ENCODE results near the gene EPX. TPM values are rescaled to one million over a fixed set of nuclear protein-coding genes. Genes with fewer than 3 reads are reported as not detected.

The EPX gene
- total RNA-seq, 4 donors from 2014 or later = not detected

DNA sequence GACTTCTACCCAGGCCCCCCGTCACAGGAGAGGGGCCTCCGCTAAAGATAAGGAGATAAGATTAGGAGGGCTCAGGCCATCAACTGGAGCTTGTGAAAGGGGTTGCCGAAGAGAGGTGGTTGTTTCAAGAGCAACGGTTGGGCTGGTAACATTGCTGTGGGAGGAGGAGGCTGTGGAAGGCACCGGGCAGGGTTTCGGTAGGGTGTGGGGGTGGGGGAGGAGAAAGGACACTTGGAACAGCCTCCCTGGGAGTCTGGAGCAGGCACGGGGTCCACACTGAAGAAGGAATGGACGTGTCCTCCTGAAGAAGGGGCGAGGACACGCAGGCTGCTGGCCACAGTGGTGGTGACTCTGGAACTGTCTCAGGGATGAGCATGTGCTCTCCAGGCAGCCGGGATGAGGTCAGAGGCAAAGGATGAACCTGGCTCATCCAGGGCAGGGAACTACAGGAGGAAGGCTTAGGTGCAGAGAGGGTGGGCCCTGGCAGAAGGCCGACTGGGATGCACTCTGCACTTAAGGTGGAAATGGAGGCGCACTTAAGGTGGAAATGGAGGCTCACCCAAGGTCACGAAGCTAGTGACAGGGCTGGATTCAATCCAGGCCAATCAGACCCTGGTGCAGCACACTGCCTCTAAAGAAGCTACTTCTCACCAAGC is 1.2 kb upstream of the EPX start:
- H3K9me3 ChIP-seq = no peaks in the 10 kb centered on the region

DNA sequence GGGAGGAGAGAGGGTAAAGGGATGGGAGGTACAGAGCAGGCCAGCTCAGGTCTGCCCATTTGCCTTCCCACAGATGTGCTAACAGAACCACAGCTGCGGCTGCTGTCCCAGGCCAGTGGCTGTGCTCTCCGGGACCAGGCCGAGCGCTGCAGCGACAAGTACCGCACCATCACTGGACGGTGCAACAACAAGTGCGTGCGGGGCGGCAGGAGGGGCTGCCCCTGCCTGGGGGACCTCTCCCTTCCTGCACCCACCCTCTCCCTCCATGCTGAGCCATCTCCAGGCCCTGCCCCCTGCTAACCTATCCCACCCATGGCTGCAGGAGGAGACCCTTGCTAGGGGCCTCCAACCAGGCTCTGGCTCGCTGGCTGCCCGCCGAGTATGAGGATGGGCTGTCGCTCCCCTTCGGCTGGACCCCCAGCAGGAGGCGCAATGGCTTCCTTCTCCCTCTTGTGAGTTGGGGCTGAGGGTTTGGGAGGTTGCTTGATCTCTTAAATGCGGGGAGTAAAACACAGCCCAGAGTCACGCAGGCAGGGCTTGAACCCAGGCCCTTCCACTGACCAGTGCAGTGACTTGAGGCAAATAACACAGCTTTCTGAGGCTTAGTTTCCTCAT is 1.2 kb downstream of the EPX start:
- peaks cover 0 to 77% (median 0%) of the 10 kb centered on the region in 4 donors for H3K27me3 ChIP-seq
- H3K36me3 ChIP-seq = no peaks in the 10 kb centered on the region
- 74% methylated on average over 7 of the region's 18 CpGs; no CpG with 5 or more reads in 1 of the 2 donors for WGBS, 2 donors
- no peak overlapping the region for H3K27ac ChIP-seq
- TF ChIP-seq, protein P1, sequence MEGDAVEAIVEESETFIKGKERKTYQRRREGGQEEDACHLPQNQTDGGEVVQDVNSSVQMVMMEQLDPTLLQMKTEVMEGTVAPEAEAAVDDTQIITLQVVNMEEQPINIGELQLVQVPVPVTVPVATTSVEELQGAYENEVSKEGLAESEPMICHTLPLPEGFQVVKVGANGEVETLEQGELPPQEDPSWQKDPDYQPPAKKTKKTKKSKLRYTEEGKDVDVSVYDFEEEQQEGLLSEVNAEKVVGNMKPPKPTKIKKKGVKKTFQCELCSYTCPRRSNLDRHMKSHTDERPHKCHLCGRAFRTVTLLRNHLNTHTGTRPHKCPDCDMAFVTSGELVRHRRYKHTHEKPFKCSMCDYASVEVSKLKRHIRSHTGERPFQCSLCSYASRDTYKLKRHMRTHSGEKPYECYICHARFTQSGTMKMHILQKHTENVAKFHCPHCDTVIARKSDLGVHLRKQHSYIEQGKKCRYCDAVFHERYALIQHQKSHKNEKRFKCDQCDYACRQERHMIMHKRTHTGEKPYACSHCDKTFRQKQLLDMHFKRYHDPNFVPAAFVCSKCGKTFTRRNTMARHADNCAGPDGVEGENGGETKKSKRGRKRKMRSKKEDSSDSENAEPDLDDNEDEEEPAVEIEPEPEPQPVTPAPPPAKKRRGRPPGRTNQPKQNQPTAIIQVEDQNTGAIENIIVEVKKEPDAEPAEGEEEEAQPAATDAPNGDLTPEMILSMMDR (IDR thresholded peaks at IDR 0.05) = no peak
- no peak for TF ChIP-seq POLR2A (IDR thresholded peaks at IDR 0.05)
- no peak for DNase-seq
- intact Hi-C loops (cut with DNase I) = no loop called here
- peaks cover 3 to 9% (median 7%) of the 10 kb centered on the region in 3 donors for H3K4me1 ChIP-seq
- no peaks in the 10 kb centered on the region for H3K9me3 ChIP-seq
- no peak overlapping the region for H3K4me3 ChIP-seq

More for the DNA sequence above, 1.2 kb upstream of the EPX start:
- Histone ChIP-seq H3K4me1 (peaks cover 3 to 9% (median 7%) of the 10 kb centered on the region in 3 donors), H3K27ac (no peak overlapping the region), H3K27me3 (peaks cover 0 to 72% (median 0%) of the 10 kb centered on the region in 4 donors), H3K36me3 (no peaks in the 10 kb centered on the region), H3K4me3 (no peak overlapping the region)
- WGBS, 2 donors = 31 to 45% methylated on average over 12 of the region's 14 CpGs
- intact Hi-C loops (cut with DNase I) = no loop called here
- no peak for DNase-seq
- TF ChIP-seq, protein P1 (IDR thresholded peaks at IDR 0.05) = no peak
- no peak for TF ChIP-seq POLR2A (IDR thresholded peaks at IDR 0.05)

DNA sequence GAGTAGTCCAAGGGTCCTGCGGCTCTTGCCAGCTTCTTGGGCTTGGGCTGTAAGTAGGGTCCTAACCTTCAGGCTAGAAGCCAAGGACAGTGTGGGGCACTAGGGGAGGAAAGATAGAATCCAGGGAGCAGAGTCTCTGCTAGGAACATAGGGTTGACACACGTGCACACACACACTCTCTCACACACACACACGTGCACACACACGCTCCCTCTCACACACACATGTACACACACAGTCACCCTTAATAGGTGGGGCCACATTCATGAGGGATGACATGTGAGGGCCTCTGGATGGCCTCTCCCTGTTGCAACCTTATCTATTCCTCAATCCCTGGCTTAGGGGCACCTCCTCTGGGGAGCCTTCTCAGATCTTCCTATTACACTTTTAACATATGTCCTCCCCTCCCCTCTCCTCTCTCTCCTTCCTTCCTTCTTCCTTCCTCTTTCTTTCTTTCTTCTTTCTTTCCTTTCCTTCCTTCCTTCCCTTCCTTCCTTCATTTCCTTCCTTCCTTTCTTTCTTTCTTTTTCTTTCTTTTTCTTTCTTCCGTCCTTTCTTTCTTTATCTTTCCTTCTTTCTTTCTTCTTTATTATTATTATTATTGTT is 3.1 kb downstream of the EPX start:
- Histone ChIP-seq H3K27ac (no peak overlapping the region), H3K27me3 (peaks cover 0 to 73% (median 0%) of the 10 kb centered on the region in 4 donors), H3K4me1 (no peaks in the 10 kb centered on the region), H3K36me3 (no peaks in the 10 kb centered on the region), H3K9me3 (no peaks in the 10 kb centered on the region), H3K4me3 (no peak overlapping the region)
- 62 to 82% methylated on average over 3 to 5 of the region's 5 CpGs for WGBS, 2 donors
- no peak for TF ChIP-seq POLR2A (IDR thresholded peaks at IDR 0.05)
- TF ChIP-seq, protein P1 (IDR thresholded peaks at IDR 0.05) = no peak
- no peak for DNase-seq
- intact Hi-C loops (cut with DNase I) = no loop called here

DNA sequence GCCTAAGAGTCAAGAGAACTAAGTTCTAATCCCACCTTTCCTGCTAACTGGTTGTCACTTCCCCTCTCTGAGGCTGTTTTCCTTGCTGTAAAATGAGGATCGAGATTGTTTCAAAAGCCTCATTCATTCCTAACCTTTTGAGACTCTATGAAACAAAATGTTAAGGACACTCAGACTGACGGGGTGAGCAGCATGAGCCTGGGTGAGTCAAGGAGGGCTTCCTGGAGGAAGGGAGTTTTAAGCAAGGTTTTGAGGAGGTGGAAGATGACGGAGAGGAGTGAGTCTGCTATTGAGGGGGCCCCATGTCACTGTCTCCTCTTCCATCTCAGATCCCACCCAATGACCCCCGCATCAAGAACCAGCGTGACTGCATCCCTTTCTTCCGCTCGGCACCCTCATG is 4.1 kb downstream of the EPX start:
- no peak overlapping the region for H3K27ac ChIP-seq
- H3K4me1 ChIP-seq = no peaks in the 10 kb centered on the region
- DNase-seq = no peak
- H3K27me3 ChIP-seq = peaks cover 0 to 65% (median 0%) of the 10 kb centered on the region in 4 donors
- intact Hi-C loops (cut with DNase I) = no loop called here
- 74 to 75% methylated on average over 7 of the region's 7 CpGs for WGBS, 2 donors
- no peaks in the 10 kb centered on the region for H3K36me3 ChIP-seq
- TF ChIP-seq, protein P1 (IDR thresholded peaks at IDR 0.05) = no peak
- no peak for TF ChIP-seq POLR2A (IDR thresholded peaks at IDR 0.05)
- H3K4me3 ChIP-seq = no peak overlapping the region
- no peaks in the 10 kb centered on the region for H3K9me3 ChIP-seq

DNA sequence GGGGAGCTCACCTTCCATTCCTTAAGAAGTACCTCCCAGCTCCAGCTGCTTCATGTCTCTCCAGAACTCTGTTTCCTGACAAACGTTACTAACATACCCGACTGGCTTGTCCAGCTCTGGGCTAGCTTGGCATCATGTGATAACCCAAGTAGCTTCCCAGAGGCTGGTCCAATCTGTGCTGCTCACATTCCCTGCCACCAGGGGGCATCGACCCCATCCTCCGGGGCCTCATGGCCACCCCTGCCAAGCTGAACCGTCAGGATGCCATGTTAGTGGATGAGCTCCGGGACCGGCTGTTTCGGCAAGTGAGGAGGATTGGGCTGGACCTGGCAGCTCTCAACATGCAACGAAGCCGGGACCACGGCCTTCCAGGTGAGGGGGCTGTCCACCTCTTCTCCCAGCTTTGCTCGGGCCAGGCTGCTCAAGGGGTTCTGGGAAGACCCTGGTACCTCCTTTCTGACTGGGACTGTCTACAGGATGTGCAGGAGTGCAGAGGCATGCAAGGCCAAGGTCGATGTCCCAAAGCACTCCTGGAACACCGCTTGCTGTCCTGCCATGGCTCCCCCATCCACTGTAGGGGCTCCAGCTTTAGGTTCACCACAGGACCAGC is 7.6 kb downstream of the EPX start:
- intact Hi-C loops (cut with DNase I) = no loop called here
- TF ChIP-seq POLR2A (IDR thresholded peaks at IDR 0.05) = no peak
- TF ChIP-seq, protein P1 (IDR thresholded peaks at IDR 0.05) = peak in 5 of 6 experiments; percentile 19 to 53 (median 30)
- WGBS, 2 donors = 50 to 53% methylated on average over 3 of the region's 14 CpGs
- Histone ChIP-seq H3K9me3 (no peaks in the 10 kb centered on the region), H3K27ac (no peak overlapping the region), H3K4me1 (no peaks in the 10 kb centered on the region), H3K4me3 (no peak overlapping the region), H3K36me3 (peaks cover 0 to 4% (median 0%) of the 10 kb centered on the region in 3 donors), H3K27me3 (peaks cover 0 to 37% (median 0%) of the 10 kb centered on the region in 4 donors)
- no peak for DNase-seq

All from esophagus squamous epithelium (tissue), 5 donors.